Measurements from ENCODE around the gene VAMP5. TPM values are rescaled to one million over a fixed set of nuclear protein-coding genes. Genes with fewer than 3 reads are reported as not detected.

The VAMP5 gene
- total and polyA plus RNA-seq, 2 donors (not counting 3 experiments of a cell fraction or from before 2014, with no cell fraction given): 186 to 624 TPM

DNA sequence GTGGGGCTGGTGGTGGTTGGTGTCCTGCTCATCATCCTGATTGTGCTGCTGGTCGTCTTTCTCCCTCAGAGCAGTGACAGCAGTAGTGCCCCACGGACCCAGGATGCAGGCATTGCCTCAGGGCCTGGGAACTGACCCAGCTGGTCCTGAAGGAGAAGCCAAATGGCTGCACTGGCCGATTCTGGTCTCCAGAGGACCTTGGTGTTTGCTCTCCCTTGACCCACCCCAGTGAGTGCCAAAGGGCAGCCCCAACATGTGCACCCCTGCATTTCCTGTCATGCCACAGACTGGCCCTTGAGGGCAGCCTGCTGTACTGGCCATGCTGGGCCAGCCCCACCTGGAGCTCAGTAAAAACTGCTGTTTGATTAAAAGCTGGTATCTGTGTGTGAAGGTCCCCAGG, 8.8 kb downstream of the VAMP5 start:
- no peak for DNase-seq (ENCODE audit: low read depth, low spot score)
- no peak overlapping the region for H3K9ac ChIP-seq (replicated peaks; ENCODE audit: extremely low read depth, insufficient read depth, low read length)
- no peak overlapping the region for H3K27ac ChIP-seq (ENCODE audit: insufficient read depth, low read depth, low read length)
- no peak for TF ChIP-seq POLR2A (IDR thresholded peaks at IDR 0.05; ENCODE audit: low read depth, low read length)
- TF ChIP-seq CTCF (IDR thresholded peaks at IDR 0.05; ENCODE audit: extremely low read depth in 1 of 2, insufficient read depth in 1 of 2, low read depth in 1 of 2, low read length in 2 of 2): no peak
- TF ChIP-seq, protein P1, sequence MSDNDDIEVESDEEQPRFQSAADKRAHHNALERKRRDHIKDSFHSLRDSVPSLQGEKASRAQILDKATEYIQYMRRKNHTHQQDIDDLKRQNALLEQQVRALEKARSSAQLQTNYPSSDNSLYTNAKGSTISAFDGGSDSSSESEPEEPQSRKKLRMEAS (IDR thresholded peaks at IDR 0.05; ENCODE audit: insufficient read depth, insufficient read length): no peak
- TF ChIP-seq JUN (IDR thresholded peaks at IDR 0.05; ENCODE audit: borderline replicate concordance, insufficient read depth, insufficient read length, low read depth): no peak
- TF ChIP-seq POLR2AphosphoS5 (IDR thresholded peaks at IDR 0.05; ENCODE audit: insufficient read depth, low read depth, low read length): no peak
- TF ChIP-seq GATA2 (IDR thresholded peaks at IDR 0.05; ENCODE audit: insufficient read depth, insufficient read length, low read depth, low read length): no peak
- no peak for TF ChIP-seq EZH2 (IDR thresholded peaks at IDR 0.05; ENCODE audit: borderline replicate concordance, low read depth, low read length, severe bottlenecking)
- TF ChIP-seq FOS (IDR thresholded peaks at IDR 0.05; ENCODE audit: borderline replicate concordance, insufficient read depth, low read length): no peak
- no peak for TF ChIP-seq MYC (IDR thresholded peaks at IDR 0.05; ENCODE audit: low read depth, low read length)
- CTCF ChIA-PET: interaction anchor here (1.6 kb wide), 1 partner anchor 10 kb away, joined by 3 read pairs; the partner anchor contains the start of gene TMEM150A
- POLR2A ChIA-PET: no interaction called here
- FAIRE-seq: no peak
- peaks cover 38% of the 10 kb centered on the region for H3K79me2 ChIP-seq (ENCODE audit: control insufficient read depth, insufficient read depth, low read length)
- H3K9me3 ChIP-seq (replicated peaks; ENCODE audit: control insufficient read depth, insufficient read depth, low read length): no peaks in the 10 kb centered on the region
- H3K4me3 ChIP-seq (replicated peaks in 1 of 3; ENCODE audit: insufficient read depth in 1 of 3, low read depth in 1 of 3, low read length in 3 of 3): no peak overlapping the region
- H3K27me3 ChIP-seq (ENCODE audit: control insufficient read depth in 2 of 2, insufficient read depth in 2 of 2, low read length in 2 of 2): no peaks in the 10 kb centered on the region
- H3K9me1 ChIP-seq (replicated peaks; ENCODE audit: control insufficient read depth, extremely low read depth, insufficient read depth, low read length): no peaks in the 10 kb centered on the region
- no peaks in the 10 kb centered on the region for H4K20me1 ChIP-seq (replicated peaks; ENCODE audit: control insufficient read depth, extremely low read depth, insufficient read depth, low read length)
- H3K4me1 ChIP-seq (ENCODE audit: control insufficient read depth, extremely low read depth, insufficient read depth, low read length): peaks cover 48% of the 10 kb centered on the region
- H3K36me3 ChIP-seq (ENCODE audit: control insufficient read depth in 2 of 2, extremely low read depth in 1 of 2, insufficient read depth in 2 of 2, low read length in 2 of 2): peaks cover 0 to 20% of the 10 kb centered on the region in 2 experiments
- BruUV-seq (replicated peaks): no TSS peak
- intact Hi-C loops (cut with micrococcal nuclease) (no loop called here), dilution Hi-C loops (cut with MboI; ENCODE audit: extremely low pct_ligation_motif_present, low sequenced_read_pairs) (no loop called here)
- no peak overlapping the region for H3K4me2 ChIP-seq (ENCODE audit: insufficient read depth, low read length)
- H2AFZ ChIP-seq (ENCODE audit: low read depth, low read length): no peak overlapping the region
